NCI-H510A treated with DMSO at 0.1 percent for 48 hours (cell line): ENCODE results near the gene ZBTB5.
"Not testable (repeated sequence)": the region's sequence is repeated elsewhere in the genome, so short reads cannot be mapped to it uniquely, and the experiment has no call there.

Experiments used
- DNase-seq: peaks from one replicate; lab custom pipeline; 2025; lab: John Stamatoyannopoulos, UW

ZBTB5 gene

GRCh38 chr9:37405764-37406380 lies 59.4 kb downstream of the ZBTB5 start:
- DNase-seq, result no peak

- DNase-seq, result no peak
Observed at GRCh38 chr9:37405350-37405749, 59.9 kb downstream of the ZBTB5 start.

GRCh38 chr9:37404590-37404989 lies 60.7 kb downstream of the ZBTB5 start:
- DNase-seq, result no peak

GRCh38 chr9:37399336-37399735 lies 65.9 kb downstream of the ZBTB5 start:
- DNase-seq, result no peak

GRCh38 chr9:37398464-37399025 lies 66.7 kb downstream of the ZBTB5 start:
- DNase-seq, result no peak

- DNase-seq, result not testable (repeated sequence)
Observed at GRCh38 chr9:37397948-37398347, 67.3 kb downstream of the ZBTB5 start.

- DNase-seq, result no peak
Observed at GRCh38 chr9:37395663-37396062, 69.6 kb downstream of the ZBTB5 start.

GRCh38 chr9:37395229-37395628 lies 70.0 kb downstream of the ZBTB5 start:
- no peak for DNase-seq

- no peak for DNase-seq
Observed at GRCh38 chr9:37392272-37392671, 73.0 kb downstream of the ZBTB5 start.

- no peak for DNase-seq
Observed at GRCh38 chr9:37390759-37391158, 74.5 kb downstream of the ZBTB5 start.
